Liver (tissue), 9 donors: Measurements from ENCODE around the gene SRP19. TPM values are rescaled to one million over a fixed set of nuclear protein-coding genes. Genes with fewer than 3 reads are reported as not detected.

Experiments used
- DNase-seq: peaks from one replicate; pipeline ENCODE4 v3.0.0-alpha.2; 2017; ENCODE audit warnings: low spot score
- H3K27ac ChIP-seq, 2 donors: one replicate each; pipeline ENCODE4 v1.7.0; 2013; ENCODE audit warnings: inconsistent platforms in 2 of 2, low read length in 2 of 2, control low read depth in 1 of 2, low read depth in 1 of 2, mild to moderate bottlenecking in 1 of 2
- H3K27me3 ChIP-seq, 4 donors: one replicate each; pipeline versions ENCODE4 v1.6.1 to v1.7.0; 2013; ENCODE audit warnings: low read length in 3 of 4, inconsistent platforms in 1 of 4, mild to moderate bottlenecking in 1 of 4, moderate library complexity in 1 of 4; ENCODE audit not compliant: control insufficient read depth in 4 of 4, insufficient read depth in 4 of 4
- H3K36me3 ChIP-seq, 4 donors: one replicate each; pipeline versions ENCODE4 v1.6.1 to v1.7.0; 2013; ENCODE audit warnings: low read length in 3 of 4, mild to moderate bottlenecking in 3 of 4, low read depth in 1 of 4, moderate library complexity in 1 of 4; ENCODE audit not compliant: control insufficient read depth in 4 of 4, insufficient read depth in 3 of 4
- H3K4me1 ChIP-seq, 4 donors: one replicate each; pipeline versions ENCODE4 v1.6.1 to v1.7.0; 2013; ENCODE audit warnings: low read length in 3 of 4, mild to moderate bottlenecking in 3 of 4, moderate library complexity in 1 of 4; ENCODE audit not compliant: control insufficient read depth in 4 of 4, insufficient read depth in 4 of 4
- H3K4me3 ChIP-seq, 3 donors: one replicate each; pipeline versions ENCODE4 v1.6.1 to v1.7.0; 2013; ENCODE audit warnings: low read length in 3 of 3, control low read depth in 1 of 3, low read depth in 1 of 3, mild to moderate bottlenecking in 1 of 3
- H3K9ac ChIP-seq, 2 donors: one replicate each; pipeline ENCODE4 v1.7.0; 2013; ENCODE audit warnings: low read length in 2 of 2, mild to moderate bottlenecking in 2 of 2, moderate library complexity in 2 of 2, control low read depth in 1 of 2, low read depth in 1 of 2
- H3K9me3 ChIP-seq, 4 donors: one replicate each; pipeline versions ENCODE4 v1.6.1 to v1.7.0; 2013; ENCODE audit warnings: low read length in 3 of 4; ENCODE audit not compliant: control insufficient read depth in 4 of 4
- EGR1 ChIP-seq, 2 donors: IDR thresholded peaks; 2 replicates each; pipeline ENCODE4 v1.6.1; 2016 to 2018; ENCODE audit warnings: antibody characterized with exemption in 2 of 2, low read depth in 2 of 2
- FOXA1 ChIP-seq: IDR thresholded peaks from 2 replicates; pipeline ENCODE4 v1.6.1; 2016; ENCODE audit warnings: antibody characterized with exemption
- FOXA2 ChIP-seq: IDR thresholded peaks from 2 replicates; pipeline ENCODE4 v1.6.1; 2016; ENCODE audit warnings: antibody characterized with exemption
- GABPA ChIP-seq, 2 donors: IDR thresholded peaks in 1 of 2; conservative IDR thresholded peaks in 1 of 2; 2 replicates each; pipeline ENCODE4 v1.6.1; 2016; ENCODE audit warnings: antibody characterized with exemption in 2 of 2, mild to moderate bottlenecking in 1 of 2, moderate library complexity in 1 of 2
- YY1 ChIP-seq: IDR thresholded peaks from 2 replicates; pipeline ENCODE4 v1.6.1; 2016; ENCODE audit warnings: antibody characterized with exemption, mild to moderate bottlenecking
- WGBS: extraction: QIAGEN DNeasy Blood & Tissue Kit; methylation state at CpG from one replicate; pipeline ENCODE4 v1.1.7; 2013; 5-methylcytosine and 5-hydroxymethylcytosine counted together
- polyA plus RNA-seq, 2 donors: library from polyadenylated mRNA; stranded (reverse) in 1 of 2; unstranded in 1 of 2; fragments of 200-250 nt in 1 of 2; fragments of >200 nt in 1 of 2; fragmentation: Nextera tagmentation in 1 of 2; extraction: Ambion mirVana in 1 of 2; gene quantifications; one replicate each; pipeline versions ENCODE4 v1.2.1 to v1.2.3, GENCODE V29; 2013 to 2015
- total RNA-seq, 2 donors: library from RNA; depleted of rRNA; stranded (reverse); fragments of >200 nt; gene quantifications; one replicate each; pipeline ENCODE4 v1.2.3, GENCODE V29; 2014
- TF ChIP-seq, protein P1 (sequence below): fragments of 150-350 bp; IDR thresholded peaks from 2 replicates; pipeline ENCODE4 v1.5.1; 2017; ENCODE audit warnings: improper control_type of control experiment, low read depth, low read length; ENCODE audit not compliant: missing input control
- TF ChIP-seq, protein P2 (sequence below): IDR thresholded peaks from 2 replicates; pipeline ENCODE4 v1.6.1; 2016; ENCODE audit warnings: antibody characterized with exemption
- TF ChIP-seq, protein P3 (sequence below): IDR thresholded peaks from 2 replicates; pipeline ENCODE4 v1.6.1; 2016; ENCODE audit warnings: antibody characterized with exemption
- TF ChIP-seq, protein P4 (sequence below): IDR thresholded peaks from 2 replicates; pipeline ENCODE4 v1.6.1; 2016; ENCODE audit warnings: antibody characterized with exemption, mild to moderate bottlenecking
- TF ChIP-seq, protein P5 (sequence below): IDR thresholded peaks from 2 replicates; pipeline ENCODE4 v1.6.1; 2016; ENCODE audit warnings: antibody characterized with exemption
- donor health status: healthy.
- donor health status: healthy.
- donor health status: healthy.
- donor health status: healthy.
- donor health status: healthy.

Gene SRP19
- total and polyA plus RNA-seq, 4 donors = 22.0 to 65.5 (median 50.8) TPM

DNA sequence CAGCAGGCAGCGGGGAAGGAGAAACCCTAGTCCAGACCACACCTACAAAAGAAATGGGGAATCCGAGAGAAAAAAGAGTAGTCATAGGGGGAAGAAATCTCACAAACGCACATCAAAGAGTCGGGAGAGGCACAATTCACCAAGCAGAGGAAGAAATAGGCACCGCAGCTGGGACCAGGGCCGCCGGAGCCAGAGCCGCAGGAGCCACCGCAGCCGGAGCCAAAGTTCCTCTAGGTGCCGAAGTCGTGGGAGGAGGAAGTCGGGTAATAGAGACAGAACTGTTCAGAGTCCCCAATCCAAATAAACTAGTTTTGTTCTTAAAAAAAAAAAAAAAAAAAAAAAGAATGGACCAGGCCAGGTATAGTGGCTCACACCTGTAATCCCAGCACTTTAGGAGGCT lies 31.7 kb downstream of the SRP19 start:
- no peak for TF ChIP-seq EGR1 (IDR thresholded peaks at IDR 0.05; ENCODE audit: low read depth in 2 of 2)
- TF ChIP-seq, protein P1, sequence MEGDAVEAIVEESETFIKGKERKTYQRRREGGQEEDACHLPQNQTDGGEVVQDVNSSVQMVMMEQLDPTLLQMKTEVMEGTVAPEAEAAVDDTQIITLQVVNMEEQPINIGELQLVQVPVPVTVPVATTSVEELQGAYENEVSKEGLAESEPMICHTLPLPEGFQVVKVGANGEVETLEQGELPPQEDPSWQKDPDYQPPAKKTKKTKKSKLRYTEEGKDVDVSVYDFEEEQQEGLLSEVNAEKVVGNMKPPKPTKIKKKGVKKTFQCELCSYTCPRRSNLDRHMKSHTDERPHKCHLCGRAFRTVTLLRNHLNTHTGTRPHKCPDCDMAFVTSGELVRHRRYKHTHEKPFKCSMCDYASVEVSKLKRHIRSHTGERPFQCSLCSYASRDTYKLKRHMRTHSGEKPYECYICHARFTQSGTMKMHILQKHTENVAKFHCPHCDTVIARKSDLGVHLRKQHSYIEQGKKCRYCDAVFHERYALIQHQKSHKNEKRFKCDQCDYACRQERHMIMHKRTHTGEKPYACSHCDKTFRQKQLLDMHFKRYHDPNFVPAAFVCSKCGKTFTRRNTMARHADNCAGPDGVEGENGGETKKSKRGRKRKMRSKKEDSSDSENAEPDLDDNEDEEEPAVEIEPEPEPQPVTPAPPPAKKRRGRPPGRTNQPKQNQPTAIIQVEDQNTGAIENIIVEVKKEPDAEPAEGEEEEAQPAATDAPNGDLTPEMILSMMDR = no peak
- TF ChIP-seq, protein P2, sequence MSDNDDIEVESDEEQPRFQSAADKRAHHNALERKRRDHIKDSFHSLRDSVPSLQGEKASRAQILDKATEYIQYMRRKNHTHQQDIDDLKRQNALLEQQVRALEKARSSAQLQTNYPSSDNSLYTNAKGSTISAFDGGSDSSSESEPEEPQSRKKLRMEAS = no peak
- Histone ChIP-seq H3K27ac (no peak overlapping the region), H3K36me3 (peaks cover 6 to 17% (median 9%) of the 10 kb centered on the region in 4 donors), H3K9ac (no peak overlapping the region), H3K9me3 (no peaks in the 10 kb centered on the region), H3K4me3 (no peak overlapping the region), H3K27me3 (no peaks in the 10 kb centered on the region), H3K4me1 (peaks cover 0 to 6% (median under 1%) of the 10 kb centered on the region in 4 donors)
- 98% methylated on average over 13 of the region's 13 CpGs for WGBS
- no peak for DNase-seq

DNA sequence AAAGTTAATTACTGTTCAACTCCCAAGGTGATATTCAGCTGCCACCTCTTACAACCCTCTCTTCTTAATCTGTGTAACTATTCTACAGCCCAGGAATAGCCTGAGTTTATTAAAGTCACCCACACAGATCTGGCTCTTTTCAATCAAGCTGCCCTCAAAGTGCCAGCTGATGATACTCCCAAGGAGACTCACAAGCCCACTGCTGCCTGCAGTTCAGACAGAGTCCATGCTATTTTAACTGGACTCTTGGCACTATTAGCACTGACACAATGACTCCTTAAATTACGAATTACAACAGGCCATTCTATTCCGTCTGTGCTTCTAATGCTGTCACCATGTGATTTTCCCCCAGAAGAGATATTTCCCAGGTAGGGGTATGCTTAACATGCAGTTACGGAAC lies 34.6 kb downstream of the SRP19 start:
- Histone ChIP-seq H3K27ac (no peak overlapping the region), H3K4me3 (no peak overlapping the region), H3K9ac (no peak overlapping the region), H3K9me3 (no peaks in the 10 kb centered on the region), H3K36me3 (peaks cover 6 to 23% (median 13%) of the 10 kb centered on the region in 4 donors), H3K4me1 (peaks cover 0 to 6% (median under 1%) of the 10 kb centered on the region in 4 donors), H3K27me3 (no peaks in the 10 kb centered on the region)
- no peak for DNase-seq
- 91% methylated on average over 3 of the region's 3 CpGs for WGBS
- TF ChIP-seq, protein P3, sequence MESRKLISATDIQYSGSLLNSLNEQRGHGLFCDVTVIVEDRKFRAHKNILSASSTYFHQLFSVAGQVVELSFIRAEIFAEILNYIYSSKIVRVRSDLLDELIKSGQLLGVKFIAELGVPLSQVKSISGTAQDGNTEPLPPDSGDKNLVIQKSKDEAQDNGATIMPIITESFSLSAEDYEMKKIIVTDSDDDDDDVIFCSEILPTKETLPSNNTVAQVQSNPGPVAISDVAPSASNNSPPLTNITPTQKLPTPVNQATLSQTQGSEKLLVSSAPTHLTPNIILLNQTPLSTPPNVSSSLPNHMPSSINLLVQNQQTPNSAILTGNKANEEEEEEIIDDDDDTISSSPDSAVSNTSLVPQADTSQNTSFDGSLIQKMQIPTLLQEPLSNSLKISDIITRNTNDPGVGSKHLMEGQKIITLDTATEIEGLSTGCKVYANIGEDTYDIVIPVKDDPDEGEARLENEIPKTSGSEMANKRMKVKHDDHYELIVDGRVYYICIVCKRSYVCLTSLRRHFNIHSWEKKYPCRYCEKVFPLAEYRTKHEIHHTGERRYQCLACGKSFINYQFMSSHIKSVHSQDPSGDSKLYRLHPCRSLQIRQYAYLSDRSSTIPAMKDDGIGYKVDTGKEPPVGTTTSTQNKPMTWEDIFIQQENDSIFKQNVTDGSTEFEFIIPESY = no peak
- TF ChIP-seq, protein P4, sequence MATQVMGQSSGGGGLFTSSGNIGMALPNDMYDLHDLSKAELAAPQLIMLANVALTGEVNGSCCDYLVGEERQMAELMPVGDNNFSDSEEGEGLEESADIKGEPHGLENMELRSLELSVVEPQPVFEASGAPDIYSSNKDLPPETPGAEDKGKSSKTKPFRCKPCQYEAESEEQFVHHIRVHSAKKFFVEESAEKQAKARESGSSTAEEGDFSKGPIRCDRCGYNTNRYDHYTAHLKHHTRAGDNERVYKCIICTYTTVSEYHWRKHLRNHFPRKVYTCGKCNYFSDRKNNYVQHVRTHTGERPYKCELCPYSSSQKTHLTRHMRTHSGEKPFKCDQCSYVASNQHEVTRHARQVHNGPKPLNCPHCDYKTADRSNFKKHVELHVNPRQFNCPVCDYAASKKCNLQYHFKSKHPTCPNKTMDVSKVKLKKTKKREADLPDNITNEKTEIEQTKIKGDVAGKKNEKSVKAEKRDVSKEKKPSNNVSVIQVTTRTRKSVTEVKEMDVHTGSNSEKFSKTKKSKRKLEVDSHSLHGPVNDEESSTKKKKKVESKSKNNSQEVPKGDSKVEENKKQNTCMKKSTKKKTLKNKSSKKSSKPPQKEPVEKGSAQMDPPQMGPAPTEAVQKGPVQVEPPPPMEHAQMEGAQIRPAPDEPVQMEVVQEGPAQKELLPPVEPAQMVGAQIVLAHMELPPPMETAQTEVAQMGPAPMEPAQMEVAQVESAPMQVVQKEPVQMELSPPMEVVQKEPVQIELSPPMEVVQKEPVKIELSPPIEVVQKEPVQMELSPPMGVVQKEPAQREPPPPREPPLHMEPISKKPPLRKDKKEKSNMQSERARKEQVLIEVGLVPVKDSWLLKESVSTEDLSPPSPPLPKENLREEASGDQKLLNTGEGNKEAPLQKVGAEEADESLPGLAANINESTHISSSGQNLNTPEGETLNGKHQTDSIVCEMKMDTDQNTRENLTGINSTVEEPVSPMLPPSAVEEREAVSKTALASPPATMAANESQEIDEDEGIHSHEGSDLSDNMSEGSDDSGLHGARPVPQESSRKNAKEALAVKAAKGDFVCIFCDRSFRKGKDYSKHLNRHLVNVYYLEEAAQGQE = no peak
- TF ChIP-seq, protein P1 = no peak
- TF ChIP-seq FOXA1 (no peak), FOXA2 (no peak), GABPA (IDR thresholded peaks at IDR 0.05 in 1 of 2, conservative IDR thresholded peaks at IDR 0.05 in 1 of 2) (no peak), EGR1 (IDR thresholded peaks at IDR 0.05; ENCODE audit: low read depth in 2 of 2) (no peak), YY1 (no peak)
- TF ChIP-seq, protein P5, sequence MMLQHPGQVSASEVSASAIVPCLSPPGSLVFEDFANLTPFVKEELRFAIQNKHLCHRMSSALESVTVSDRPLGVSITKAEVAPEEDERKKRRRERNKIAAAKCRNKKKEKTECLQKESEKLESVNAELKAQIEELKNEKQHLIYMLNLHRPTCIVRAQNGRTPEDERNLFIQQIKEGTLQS = no peak
